DND-41 (cell line): ENCODE results near the gene NTMT1.

Source experiments
- CTCF ChIP-seq: IDR thresholded peaks from 2 replicates; pipeline ENCODE4 v1.5.1; 2012; ENCODE audit warnings: borderline replicate concordance, low read length, moderate library complexity, mild to moderate bottlenecking; ENCODE audit not compliant: poor library complexity, severe bottlenecking; ENCODE audit errors: extremely low read depth
- EZH2 ChIP-seq: IDR thresholded peaks from 3 replicates; pipeline ENCODE4 v1.6.1; 2012; ENCODE audit warnings: borderline replicate concordance, low read depth, mild to moderate bottlenecking, moderate library complexity, low read length, inconsistent platforms; ENCODE audit not compliant: severe bottlenecking

- TF ChIP-seq CTCF: no peak
- TF ChIP-seq EZH2: no peak
Observed at GRCh38 chr9:129581505-129582189, 44.3 kb upstream of the NTMT1 start.
